GM12864 (cell line): ENCODE measurements around the gene GFOD2.
"Not testable (repeated sequence)": the region's sequence is repeated elsewhere in the genome, so short reads cannot be mapped to it uniquely, and the experiment has no call there.

ENCODE experiments used
- DNase-seq: peaks from one replicate; pipeline ENCODE4 v3.0.0-alpha.2; 2011; ENCODE audit warnings: low read depth
- H3K4me3 ChIP-seq: 2 replicates; pipeline ENCODE4 v1.5.1; 2011; ENCODE audit warnings: mild to moderate bottlenecking, low read depth, low read length, control low read depth
- TF ChIP-seq, protein P1 (sequence below): IDR thresholded peaks from 2 replicates; pipeline ENCODE4 v1.5.1; 2011; ENCODE audit warnings: low read depth, mild to moderate bottlenecking, moderate library complexity, low read length, control low read depth, inconsistent platforms; ENCODE audit errors: missing control alignments

Gene GFOD2

DNA sequence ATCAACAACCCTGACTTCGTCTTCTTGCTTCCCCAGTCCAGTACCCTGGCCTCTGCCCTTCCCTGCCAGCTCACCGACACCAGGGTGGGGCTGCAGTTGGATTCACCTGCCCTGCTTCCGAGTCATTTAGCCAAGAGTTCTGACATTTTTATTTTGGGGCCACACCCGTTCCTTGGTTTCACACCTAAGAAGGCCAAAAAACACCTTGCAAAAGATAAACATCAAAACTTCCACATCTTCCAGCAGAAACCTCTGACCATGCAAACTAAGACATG, 41.8 kb upstream of the GFOD2 start:
- TF ChIP-seq, protein P1, sequence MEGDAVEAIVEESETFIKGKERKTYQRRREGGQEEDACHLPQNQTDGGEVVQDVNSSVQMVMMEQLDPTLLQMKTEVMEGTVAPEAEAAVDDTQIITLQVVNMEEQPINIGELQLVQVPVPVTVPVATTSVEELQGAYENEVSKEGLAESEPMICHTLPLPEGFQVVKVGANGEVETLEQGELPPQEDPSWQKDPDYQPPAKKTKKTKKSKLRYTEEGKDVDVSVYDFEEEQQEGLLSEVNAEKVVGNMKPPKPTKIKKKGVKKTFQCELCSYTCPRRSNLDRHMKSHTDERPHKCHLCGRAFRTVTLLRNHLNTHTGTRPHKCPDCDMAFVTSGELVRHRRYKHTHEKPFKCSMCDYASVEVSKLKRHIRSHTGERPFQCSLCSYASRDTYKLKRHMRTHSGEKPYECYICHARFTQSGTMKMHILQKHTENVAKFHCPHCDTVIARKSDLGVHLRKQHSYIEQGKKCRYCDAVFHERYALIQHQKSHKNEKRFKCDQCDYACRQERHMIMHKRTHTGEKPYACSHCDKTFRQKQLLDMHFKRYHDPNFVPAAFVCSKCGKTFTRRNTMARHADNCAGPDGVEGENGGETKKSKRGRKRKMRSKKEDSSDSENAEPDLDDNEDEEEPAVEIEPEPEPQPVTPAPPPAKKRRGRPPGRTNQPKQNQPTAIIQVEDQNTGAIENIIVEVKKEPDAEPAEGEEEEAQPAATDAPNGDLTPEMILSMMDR, result no peak
- DNase-seq, result no peak
- H3K4me3 ChIP-seq, result no peak overlapping the region

- no peak overlapping the region for H3K4me3 ChIP-seq
- TF ChIP-seq, protein P1, result no peak
- no peak for DNase-seq
Measured at GRCh38 chr16:67760206-67760955, 41.3 kb upstream of the GFOD2 start.

DNA sequence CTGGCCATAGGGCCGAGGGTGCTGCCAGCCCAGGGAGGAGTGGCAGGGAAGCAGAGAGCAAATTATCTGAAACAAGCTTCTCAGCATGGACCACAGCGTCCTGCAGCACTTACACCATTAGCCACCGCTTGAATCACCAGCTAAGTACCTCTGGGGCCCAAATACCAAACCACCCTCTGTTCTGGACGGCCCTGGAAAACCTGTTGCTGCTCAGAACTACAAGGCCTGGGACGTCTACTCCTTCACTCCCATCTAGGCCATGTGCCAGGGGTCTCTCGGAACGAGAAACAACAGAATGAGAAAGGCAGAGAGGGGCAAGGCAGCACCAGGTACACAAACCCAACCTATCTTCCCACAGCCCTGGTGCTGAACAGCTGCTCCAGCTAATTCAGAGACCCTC, 39.9 kb upstream of the GFOD2 start:
- TF ChIP-seq, protein P1, result no peak
- H3K4me3 ChIP-seq, result no peak overlapping the region
- no peak for DNase-seq

DNA sequence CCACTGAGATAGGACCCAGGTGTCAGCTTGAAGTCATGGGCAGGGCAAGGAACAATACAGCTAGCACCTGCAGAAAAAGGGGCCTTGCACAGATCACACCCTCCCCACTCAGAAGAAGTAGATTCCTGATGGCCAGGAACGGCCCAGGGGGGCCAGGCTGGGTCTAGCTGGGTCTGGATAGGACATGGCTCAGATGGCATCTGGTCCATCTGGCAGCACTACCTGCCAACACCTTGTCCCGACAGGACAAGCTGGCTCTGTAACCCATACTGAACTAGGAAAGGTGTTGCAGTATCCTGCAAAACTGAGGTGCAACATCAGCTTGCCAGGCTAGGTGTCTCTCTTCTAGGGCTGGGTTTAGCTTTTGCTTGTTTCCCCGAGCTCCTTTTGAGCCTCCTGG, 38.9 kb upstream of the GFOD2 start:
- no peak for DNase-seq
- no peak overlapping the region for H3K4me3 ChIP-seq
- TF ChIP-seq, protein P1, result no peak

- TF ChIP-seq, protein P1, result no peak
- DNase-seq, result no peak
Measured at GRCh38 chr16:67752641-67753040, 33.5 kb upstream of the GFOD2 start.

GRCh38 chr16:67751331-67751730, 32.2 kb upstream of the GFOD2 start:
- not testable (repeated sequence) for H3K4me3 ChIP-seq, DNase-seq

More at GRCh38 chr16:67752641-67753040, 33.5 kb upstream of the GFOD2 start:
- no peak overlapping the region for H3K4me3 ChIP-seq

DNA sequence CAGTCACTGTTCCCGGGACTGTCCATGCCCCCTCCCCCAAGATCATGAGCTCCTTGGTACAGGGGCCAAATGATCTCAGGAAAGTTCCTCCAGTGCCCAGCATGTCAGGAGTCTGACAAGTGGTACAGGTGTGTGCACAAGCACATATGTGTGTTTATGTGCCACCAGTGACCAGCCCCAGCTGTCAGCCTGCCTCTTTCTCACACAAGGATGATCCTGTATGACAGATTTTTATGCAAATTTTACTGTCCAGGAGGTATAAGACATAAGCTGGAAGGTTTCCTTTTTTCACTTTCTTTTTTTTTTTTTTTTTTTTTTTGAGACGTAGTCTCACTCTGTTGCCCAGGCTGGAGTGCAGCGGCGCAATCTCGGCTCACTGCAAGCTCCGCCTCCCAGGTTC, 31.4 kb upstream of the GFOD2 start:
- no peak overlapping the region for H3K4me3 ChIP-seq
- peak; percentile 31 for DNase-seq
- TF ChIP-seq, protein P1, result no peak
